ENCODE data around the gene UBASH3B.

The UBASH3B gene

GRCh38 chr11:122763108-122763507 lies 107.6 kb downstream of the UBASH3B start:
- no peak for DNase-seq

GRCh38 chr11:122764371-122765090 lies 109.0 kb downstream of the UBASH3B start:
- no peak for DNase-seq

GRCh38 chr11:122765487-122766131 lies 110.1 kb downstream of the UBASH3B start:
- no peak for DNase-seq

- no peak for DNase-seq
These were observed 113.7 kb downstream of the UBASH3B start for GRCh38 chr11:122769126-122769780.

- no peak for DNase-seq
These were observed 117.4 kb downstream of the UBASH3B start for GRCh38 chr11:122772945-122773344.

GRCh38 chr11:122773781-122774266 lies 118.3 kb downstream of the UBASH3B start:
- DNase-seq: no peak

- DNase-seq: no peak
These were observed 120.3 kb downstream of the UBASH3B start for GRCh38 chr11:122775675-122776271.

- DNase-seq: no peak
These were observed 121.0 kb downstream of the UBASH3B start for GRCh38 chr11:122776546-122776945.

GRCh38 chr11:122777343-122777742 lies 121.8 kb downstream of the UBASH3B start:
- no peak for DNase-seq

- no peak for DNase-seq
These were observed 122.6 kb downstream of the UBASH3B start for GRCh38 chr11:122778148-122778547.

GRCh38 chr11:122779047-122779629 lies 123.6 kb downstream of the UBASH3B start:
- no peak for DNase-seq

- no peak for DNase-seq
These were observed 124.9 kb downstream of the UBASH3B start for GRCh38 chr11:122780296-122780949.

- DNase-seq: peak; percentile 73 to 79
These were observed 126.1 kb downstream of the UBASH3B start for GRCh38 chr11:122781378-122782195.

GRCh38 chr11:122782222-122782621 lies 126.7 kb downstream of the UBASH3B start:
- no peak for DNase-seq

GRCh38 chr11:122784325-122784955 lies 128.9 kb downstream of the UBASH3B start:
- no peak for DNase-seq

- no peak for DNase-seq
These were observed 129.6 kb downstream of the UBASH3B start for GRCh38 chr11:122785031-122785541.

GRCh38 chr11:122786896-122787295 lies 131.4 kb downstream of the UBASH3B start:
- DNase-seq: no peak

- DNase-seq: no peak
These were observed 133.4 kb downstream of the UBASH3B start for GRCh38 chr11:122788781-122789535.

GRCh38 chr11:122789907-122790306 lies 134.4 kb downstream of the UBASH3B start:
- no peak for DNase-seq

GRCh38 chr11:122791411-122791810 lies 135.9 kb downstream of the UBASH3B start:
- DNase-seq: no peak
